ENCODE results near the gene HMGXB4.

GRCh38 chr22:35324067-35324466 lies 66.8 kb downstream of the HMGXB4 start:
- TF ChIP-seq POLR2A (IDR thresholded peaks at IDR 0.05; ENCODE audit: low read depth, low read length) (no peak), MXI1 (IDR thresholded peaks at IDR 0.05; ENCODE audit: borderline replicate concordance, low read depth, low read length) (no peak), RAD21 (IDR thresholded peaks at IDR 0.05; ENCODE audit: low read length) (no peak), CTCF (conservative IDR thresholded peaks at IDR 0.05; ENCODE audit: low read depth, low read length) (no peak), USF2 (IDR thresholded peaks at IDR 0.05; ENCODE audit: low read depth, low read length) (no peak), SMC3 (IDR thresholded peaks at IDR 0.05; ENCODE audit: low read depth, low read length) (no peak), RFX5 (IDR thresholded peaks at IDR 0.05; ENCODE audit: low read depth, low read length) (no peak), MAZ (IDR thresholded peaks at IDR 0.05; ENCODE audit: borderline replicate concordance, low read depth, low read length) (no peak), CHD1 (IDR thresholded peaks at IDR 0.05; ENCODE audit: low read depth, low read length) (no peak), CEBPB (IDR thresholded peaks at IDR 0.05; ENCODE audit: low read depth, low read length) (no peak), BHLHE40 (IDR thresholded peaks at IDR 0.05; ENCODE audit: low read depth, low read length) (no peak), RCOR1 (IDR thresholded peaks at IDR 0.05; ENCODE audit: insufficient replicate concordance, low read length) (no peak)

All from IMR-90 (cell line).